GM19328 (cell line): ENCODE measurements around the gene FEZF1.

Experiments
- ATAC-seq: cut with Tn5 transposase; IDR thresholded peaks from one replicate; pipeline ENCODE4 v1.9.1; 2021; ENCODE audit warnings: mild to moderate bottlenecking, moderate library complexity; ENCODE audit not compliant: unreplicated experiment

Gene FEZF1

DNA sequence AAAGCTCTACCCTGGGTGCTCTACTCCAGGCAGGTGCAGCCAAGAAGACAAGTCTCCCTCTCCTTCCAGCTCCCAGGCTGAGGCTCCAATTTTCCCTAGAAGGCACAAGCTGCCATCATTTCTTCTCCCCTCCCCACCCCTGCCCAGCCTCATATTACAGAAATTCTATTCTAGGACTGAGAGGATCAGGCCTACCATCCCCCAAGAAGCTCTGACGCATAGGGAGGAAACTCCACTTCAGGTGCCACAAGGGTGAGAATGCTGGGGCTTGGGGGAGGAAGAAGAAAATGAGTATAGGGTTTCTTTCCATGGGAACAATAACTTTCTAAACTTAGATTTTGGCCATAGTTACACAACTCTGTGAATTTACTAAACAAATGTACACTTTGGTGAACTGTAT, 35.3 kb downstream of the FEZF1 start:
- no peak for ATAC-seq

GRCh38 chr7:122268101-122268500, 36.4 kb downstream of the FEZF1 start:
- ATAC-seq, result no peak

- no peak for ATAC-seq
Observed at GRCh38 chr7:122262246-122262645, 42.3 kb downstream of the FEZF1 start.

- no peak for ATAC-seq
Observed at GRCh38 chr7:122261442-122261841, 43.1 kb downstream of the FEZF1 start.

- ATAC-seq, result no peak
Observed at GRCh38 chr7:122261016-122261415, 43.5 kb downstream of the FEZF1 start.

DNA sequence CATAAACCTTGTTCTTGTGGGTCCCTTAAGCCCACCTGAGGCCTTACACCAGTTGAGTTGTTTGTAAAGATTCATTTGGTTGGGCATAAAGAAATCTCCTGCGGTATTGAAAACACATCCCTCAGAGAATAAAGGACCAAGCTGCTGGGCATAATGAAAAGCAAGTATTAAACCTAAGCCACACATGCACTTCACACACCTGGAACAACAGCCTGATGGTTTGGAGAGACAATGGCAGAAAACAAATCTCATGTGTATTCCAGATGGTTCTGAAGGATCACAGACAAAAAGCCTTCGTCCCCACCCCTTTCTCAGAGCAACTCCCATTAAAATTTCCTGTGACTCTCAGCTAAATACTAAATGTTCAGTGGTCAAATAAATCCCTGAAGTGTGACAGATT, 44.2 kb downstream of the FEZF1 start:
- ATAC-seq, result no peak

DNA sequence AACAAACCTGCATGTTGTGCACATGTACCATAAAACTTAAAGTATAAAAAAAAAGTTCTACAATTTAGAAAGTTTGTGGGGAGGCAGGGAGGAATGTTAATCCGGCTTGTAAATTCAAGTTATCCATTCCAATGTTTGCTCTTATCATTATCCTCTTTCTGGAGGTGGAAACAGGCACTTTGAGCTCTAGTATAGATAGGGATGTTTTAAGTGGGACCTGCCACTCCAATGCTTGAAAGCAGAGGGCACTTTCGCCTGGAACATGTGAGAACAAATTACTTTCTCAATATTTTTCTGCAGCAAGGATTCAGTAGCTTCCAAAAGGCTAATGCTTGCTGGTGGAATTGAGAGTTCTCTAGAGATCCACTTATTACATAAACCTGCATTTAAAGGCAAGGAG, 45.6 kb downstream of the FEZF1 start:
- ATAC-seq, result no peak

GRCh38 chr7:122257056-122257455, 47.5 kb downstream of the FEZF1 start:
- ATAC-seq, result no peak

- ATAC-seq, result no peak
Observed at GRCh38 chr7:122256046-122256445, 48.5 kb downstream of the FEZF1 start.

DNA sequence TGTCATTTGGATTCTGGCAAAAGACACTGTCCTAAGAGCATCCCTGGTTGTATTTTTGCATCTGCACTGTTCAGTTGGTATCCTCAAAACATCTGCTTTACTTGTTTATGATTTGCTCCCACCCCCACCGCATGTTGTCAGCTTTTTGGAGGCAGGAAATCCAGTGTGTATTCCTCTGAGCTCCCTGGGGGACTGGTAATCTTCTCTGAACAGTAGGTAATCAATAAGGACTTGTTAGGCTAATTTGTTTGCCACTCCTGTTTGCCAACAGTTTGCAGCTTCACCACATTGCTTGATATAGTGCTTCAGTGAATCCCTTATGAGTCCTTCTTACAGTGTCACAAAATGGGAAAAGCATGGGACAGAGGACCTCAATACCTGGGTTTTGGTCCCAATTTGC, 49.1 kb downstream of the FEZF1 start:
- ATAC-seq, result no peak
